Measurements from ENCODE around the gene MPHOSPH8. TPM values are rescaled to one million over a fixed set of nuclear protein-coding genes. Genes with fewer than 3 reads are reported as not detected.

The MPHOSPH8 gene, protein sequence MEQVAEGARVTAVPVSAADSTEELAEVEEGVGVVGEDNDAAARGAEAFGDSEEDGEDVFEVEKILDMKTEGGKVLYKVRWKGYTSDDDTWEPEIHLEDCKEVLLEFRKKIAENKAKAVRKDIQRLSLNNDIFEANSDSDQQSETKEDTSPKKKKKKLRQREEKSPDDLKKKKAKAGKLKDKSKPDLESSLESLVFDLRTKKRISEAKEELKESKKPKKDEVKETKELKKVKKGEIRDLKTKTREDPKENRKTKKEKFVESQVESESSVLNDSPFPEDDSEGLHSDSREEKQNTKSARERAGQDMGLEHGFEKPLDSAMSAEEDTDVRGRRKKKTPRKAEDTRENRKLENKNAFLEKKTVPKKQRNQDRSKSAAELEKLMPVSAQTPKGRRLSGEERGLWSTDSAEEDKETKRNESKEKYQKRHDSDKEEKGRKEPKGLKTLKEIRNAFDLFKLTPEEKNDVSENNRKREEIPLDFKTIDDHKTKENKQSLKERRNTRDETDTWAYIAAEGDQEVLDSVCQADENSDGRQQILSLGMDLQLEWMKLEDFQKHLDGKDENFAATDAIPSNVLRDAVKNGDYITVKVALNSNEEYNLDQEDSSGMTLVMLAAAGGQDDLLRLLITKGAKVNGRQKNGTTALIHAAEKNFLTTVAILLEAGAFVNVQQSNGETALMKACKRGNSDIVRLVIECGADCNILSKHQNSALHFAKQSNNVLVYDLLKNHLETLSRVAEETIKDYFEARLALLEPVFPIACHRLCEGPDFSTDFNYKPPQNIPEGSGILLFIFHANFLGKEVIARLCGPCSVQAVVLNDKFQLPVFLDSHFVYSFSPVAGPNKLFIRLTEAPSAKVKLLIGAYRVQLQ
- 56.3 TPM for polyA plus RNA-seq
- long read RNA-seq, donor 1, full-length matches to known transcripts, result 6 of 35 reads
- long read RNA-seq, donor 1, partial matches to known transcripts, result 29 of 35 reads
- long read RNA-seq, donor 1, other reads (novel, unspliced or antisense), result 0 of 35 reads
- long read RNA-seq, donor 2, full-length matches to known transcripts, result 8 of 89 reads
- long read RNA-seq, donor 2, partial matches to known transcripts, result 81 of 89 reads
- long read RNA-seq, donor 2, other reads (novel, unspliced or antisense), result 0 of 89 reads
- long read RNA-seq, donor 3, result 0 reads
- long read RNA-seq, donor 4, result 0 reads
- long read RNA-seq, donor 5, full-length matches to known transcripts, result 5 of 61 reads
- long read RNA-seq, donor 5, partial matches to known transcripts, result 56 of 61 reads
- long read RNA-seq, donor 5, other reads (novel, unspliced or antisense), result 0 of 61 reads
- long read RNA-seq, donor 6, full-length matches to known transcripts, result 2 of 89 reads
- long read RNA-seq, donor 6, partial matches to known transcripts, result 77 of 89 reads
- long read RNA-seq, donor 6, other reads (novel, unspliced or antisense), result 10 of 89 reads
- long read RNA-seq, donor 7, partial matches to known transcripts, result 18 of 22 reads
- long read RNA-seq, donor 7, other reads (novel, unspliced or antisense), result 0 of 22 reads
- long read RNA-seq, donor 8, full-length matches to known transcripts, result 9 of 151 reads
- long read RNA-seq, donor 8, partial matches to known transcripts, result 142 of 151 reads
- long read RNA-seq, donor 8, other reads (novel, unspliced or antisense), result 0 of 151 reads
- long read RNA-seq, donor 9, partial matches to known transcripts, result 51 of 54 reads
- long read RNA-seq, donor 9, other reads (novel, unspliced or antisense), result 0 of 54 reads
- long read RNA-seq, donor 10, full-length matches to known transcripts, result 3 of 107 reads
- long read RNA-seq, donor 10, partial matches to known transcripts, result 79 of 107 reads
- long read RNA-seq, donor 10, other reads (novel, unspliced or antisense), result 25 of 107 reads
- long read RNA-seq, donor 11, partial matches to known transcripts, result 34 of 35 reads
- long read RNA-seq, donor 11, other reads (novel, unspliced or antisense), result 0 of 35 reads

- Histone ChIP-seq H3K36me3 (ENCODE audit: control insufficient read depth, insufficient read depth, low read length) (no peaks in the 10 kb centered on the region), H3K27me3 (ENCODE audit: control insufficient read depth, insufficient read depth, low read length) (no peaks in the 10 kb centered on the region), H3K4me3 (ENCODE audit: low read length) (peak within 1 kb of the TSS; percentile 62), H3K9me3 (ENCODE audit: control insufficient read depth, low read depth, low read length) (no peaks in the 10 kb centered on the region), H3K27ac (ENCODE audit: low read length) (peak within 1 kb of the TSS; percentile 84), H3K4me1 (ENCODE audit: control insufficient read depth, insufficient read depth, low read length) (peaks cover 5% of the 10 kb centered on the region)
- peak; percentile 97 to 99 for DNase-seq
- WGBS (ENCODE audit: insufficient coverage, low lambda C conversion rate), result 0% methylated on average over 1 of the region's 58 CpGs
These were observed at the start of gene MPHOSPH8 for GRCh38 chr13:19633479-19634255. Gene MPHOSPH8, plus strand, starts transcription at chr13:19633659. Its CDS starts 90 bp downstream, at chr13:19633749.

DNA sequence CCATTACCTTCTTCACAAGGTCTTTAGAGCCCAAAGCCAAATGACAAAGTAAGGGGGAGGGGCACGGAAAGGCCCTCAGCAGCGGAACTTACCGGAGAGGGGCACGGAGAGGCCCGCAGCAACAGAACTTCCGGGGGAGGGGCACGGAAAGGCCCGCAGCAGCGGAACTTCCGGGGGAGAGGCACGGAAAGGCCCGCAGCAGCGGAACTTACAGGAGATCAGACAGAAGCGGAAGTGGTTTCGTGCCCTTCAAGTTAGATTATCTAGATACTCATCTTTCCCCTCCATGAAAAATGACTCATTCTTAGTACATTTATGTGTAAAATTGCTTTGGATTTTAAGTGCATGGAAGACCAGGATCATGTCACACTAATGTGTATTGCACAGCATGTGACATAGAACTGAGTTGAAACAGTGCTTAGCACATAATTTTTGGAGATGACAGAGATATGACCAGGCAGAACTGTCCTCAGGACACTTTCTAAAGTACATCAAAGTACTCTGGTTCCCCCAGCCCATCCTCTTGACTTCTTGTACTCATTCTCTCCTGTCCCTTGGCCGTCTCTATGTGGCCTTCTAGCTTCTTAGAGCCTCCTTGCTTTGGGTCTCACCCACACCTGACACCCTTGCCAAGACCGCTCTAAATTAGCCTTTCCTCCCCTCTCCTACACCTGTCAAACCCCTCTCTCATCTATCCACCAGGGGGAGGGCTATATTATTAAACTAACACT is 46.4 kb upstream of the MPHOSPH8 start:
- no peaks in the 10 kb centered on the region for H3K36me3 ChIP-seq (ENCODE audit: control insufficient read depth, insufficient read depth, low read length)
- no peaks in the 10 kb centered on the region for H3K4me1 ChIP-seq (ENCODE audit: control insufficient read depth, insufficient read depth, low read length)
- H3K27ac ChIP-seq (ENCODE audit: low read length), result no peak overlapping the region
- no peaks in the 10 kb centered on the region for H3K9me3 ChIP-seq (ENCODE audit: control insufficient read depth, low read depth, low read length)
- WGBS (ENCODE audit: insufficient coverage, low lambda C conversion rate), result 40% methylated on average over 1 of the region's 17 CpGs
- no peaks in the 10 kb centered on the region for H3K27me3 ChIP-seq (ENCODE audit: control insufficient read depth, insufficient read depth, low read length)
- no peak for DNase-seq
- no peak overlapping the region for H3K4me3 ChIP-seq (ENCODE audit: low read length)

DNA sequence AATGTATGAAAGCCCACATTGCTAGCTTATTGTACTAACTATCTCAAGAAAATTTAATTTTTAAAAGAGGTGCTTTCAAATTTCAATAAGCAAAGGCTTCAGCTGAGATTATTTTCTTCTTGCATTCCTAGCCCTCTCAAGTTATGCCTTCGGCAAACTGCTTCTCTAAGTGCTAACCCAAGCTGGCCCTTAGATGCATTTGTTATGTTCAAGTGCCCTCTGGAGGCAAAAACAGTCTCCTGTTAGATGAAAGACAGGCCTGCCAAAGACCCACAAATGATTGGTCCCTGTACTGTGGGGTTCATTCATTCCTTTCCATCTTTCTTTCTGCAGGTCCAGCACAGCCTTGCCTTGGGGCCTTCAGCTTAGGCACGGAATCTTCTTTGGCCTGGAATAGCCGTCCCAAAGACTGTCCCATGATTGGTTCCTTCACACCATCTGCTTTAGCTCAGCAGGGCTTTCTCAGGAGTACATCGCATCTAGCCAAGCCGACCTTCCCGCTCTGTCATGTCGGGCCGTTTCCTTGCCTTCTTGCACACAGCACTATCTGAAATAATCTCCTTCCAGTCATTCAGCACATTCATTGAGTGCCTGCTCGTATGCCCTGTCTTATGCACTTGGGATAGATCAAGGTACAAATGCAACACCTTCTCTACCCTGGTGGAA is 45.7 kb upstream of the MPHOSPH8 start:
- no CpG with 5 or more reads among the region's 9 CpGs for WGBS (ENCODE audit: insufficient coverage, low lambda C conversion rate)
- no peaks in the 10 kb centered on the region for H3K36me3 ChIP-seq (ENCODE audit: control insufficient read depth, insufficient read depth, low read length)
- H3K9me3 ChIP-seq (ENCODE audit: control insufficient read depth, low read depth, low read length), result no peaks in the 10 kb centered on the region
- no peak overlapping the region for H3K27ac ChIP-seq (ENCODE audit: low read length)
- no peaks in the 10 kb centered on the region for H3K4me1 ChIP-seq (ENCODE audit: control insufficient read depth, insufficient read depth, low read length)
- no peak overlapping the region for H3K4me3 ChIP-seq (ENCODE audit: low read length)
- no peaks in the 10 kb centered on the region for H3K27me3 ChIP-seq (ENCODE audit: control insufficient read depth, insufficient read depth, low read length)
- peak; percentile 10 to 21 for DNase-seq

DNA sequence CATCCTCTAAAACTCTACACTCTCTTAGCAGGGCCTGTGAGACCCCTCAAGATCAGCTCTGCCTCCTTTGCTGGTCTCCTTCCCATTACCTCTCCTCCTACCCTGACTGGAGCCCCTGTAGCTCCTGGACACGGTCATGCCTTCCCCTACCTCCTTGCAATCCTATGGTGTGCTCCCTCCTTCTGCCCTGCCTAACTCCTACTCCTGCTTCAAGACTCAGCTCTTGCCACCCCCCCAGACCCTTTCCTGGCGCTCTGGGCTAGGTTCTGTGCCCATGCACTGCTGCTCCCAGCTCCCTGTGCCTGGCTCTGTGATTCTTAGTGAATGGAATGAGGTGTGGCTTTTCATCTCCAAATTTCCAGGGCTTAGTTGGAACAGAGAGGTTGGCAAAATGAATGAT is 44.1 kb upstream of the MPHOSPH8 start:
- Histone ChIP-seq H3K27ac (ENCODE audit: low read length) (no peak overlapping the region), H3K4me1 (ENCODE audit: control insufficient read depth, insufficient read depth, low read length) (no peaks in the 10 kb centered on the region), H3K36me3 (ENCODE audit: control insufficient read depth, insufficient read depth, low read length) (no peaks in the 10 kb centered on the region), H3K27me3 (ENCODE audit: control insufficient read depth, insufficient read depth, low read length) (no peaks in the 10 kb centered on the region), H3K4me3 (ENCODE audit: low read length) (no peak overlapping the region), H3K9me3 (ENCODE audit: control insufficient read depth, low read depth, low read length) (no peaks in the 10 kb centered on the region)
- WGBS (ENCODE audit: insufficient coverage, low lambda C conversion rate), result 67% methylated on average over 1 of the region's 2 CpGs
- no peak for DNase-seq

DNA sequence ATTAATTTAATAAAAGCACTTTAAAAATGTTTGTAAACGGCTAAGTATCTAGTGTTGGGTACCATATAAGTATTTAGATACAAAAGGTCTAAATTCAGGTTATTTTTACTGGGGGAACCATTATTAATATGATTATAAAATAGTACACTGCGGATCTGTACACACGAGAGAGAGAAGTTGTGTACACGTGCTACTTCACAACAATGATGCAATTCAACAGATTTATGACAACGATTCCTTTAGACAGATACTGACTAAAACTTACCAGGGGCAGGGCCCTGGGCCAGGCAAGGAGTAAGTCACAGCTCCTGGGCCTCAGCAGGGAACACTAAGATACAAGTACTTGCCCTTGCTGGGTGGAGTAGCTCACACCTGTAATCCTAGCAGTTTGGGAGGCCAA is 43.0 kb upstream of the MPHOSPH8 start:
- no peaks in the 10 kb centered on the region for H3K4me1 ChIP-seq (ENCODE audit: control insufficient read depth, insufficient read depth, low read length)
- no peak overlapping the region for H3K27ac ChIP-seq (ENCODE audit: low read length)
- no peaks in the 10 kb centered on the region for H3K36me3 ChIP-seq (ENCODE audit: control insufficient read depth, insufficient read depth, low read length)
- DNase-seq, result no peak
- H3K4me3 ChIP-seq (ENCODE audit: low read length), result no peak overlapping the region
- WGBS (ENCODE audit: insufficient coverage, low lambda C conversion rate), result 100% methylated on average over 1 of the region's 5 CpGs
- no peaks in the 10 kb centered on the region for H3K27me3 ChIP-seq (ENCODE audit: control insufficient read depth, insufficient read depth, low read length)
- H3K9me3 ChIP-seq (ENCODE audit: control insufficient read depth, low read depth, low read length), result no peaks in the 10 kb centered on the region

DNA sequence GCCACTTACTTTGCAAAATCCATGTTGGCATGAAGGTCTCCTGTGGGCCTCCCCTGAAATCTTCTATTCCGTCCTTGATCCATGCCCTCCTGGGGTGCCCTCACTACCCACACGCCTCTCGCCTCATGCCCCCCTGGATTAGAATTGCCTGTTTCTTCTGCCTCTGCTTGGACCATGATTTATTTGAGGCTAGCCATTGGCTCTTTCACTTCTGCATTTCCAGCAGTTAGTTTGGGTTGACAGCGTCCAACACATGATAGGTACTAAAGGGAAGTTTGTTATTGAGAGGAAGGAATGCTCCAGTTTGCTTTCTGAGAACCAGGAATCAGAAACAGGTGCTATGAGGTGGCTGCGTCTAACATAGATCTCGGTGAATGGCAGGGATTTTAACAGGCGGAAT is 41.6 kb upstream of the MPHOSPH8 start:
- H3K36me3 ChIP-seq (ENCODE audit: control insufficient read depth, insufficient read depth, low read length), result no peaks in the 10 kb centered on the region
- H3K4me1 ChIP-seq (ENCODE audit: control insufficient read depth, insufficient read depth, low read length), result no peaks in the 10 kb centered on the region
- no peak for DNase-seq
- H3K27ac ChIP-seq (ENCODE audit: low read length), result no peak overlapping the region
- H3K4me3 ChIP-seq (ENCODE audit: low read length), result no peak overlapping the region
- WGBS (ENCODE audit: insufficient coverage, low lambda C conversion rate), result 60% methylated on average over 2 of the region's 7 CpGs
- no peaks in the 10 kb centered on the region for H3K9me3 ChIP-seq (ENCODE audit: control insufficient read depth, low read depth, low read length)
- no peaks in the 10 kb centered on the region for H3K27me3 ChIP-seq (ENCODE audit: control insufficient read depth, insufficient read depth, low read length)

GRCh38 chr13:19592657-19593180 is 40.7 kb upstream of the MPHOSPH8 start:
- H3K4me1 ChIP-seq (ENCODE audit: control insufficient read depth, insufficient read depth, low read length), result no peaks in the 10 kb centered on the region
- WGBS (ENCODE audit: insufficient coverage, low lambda C conversion rate), result no CpG with 5 or more reads among the region's 1 CpG

DNA sequence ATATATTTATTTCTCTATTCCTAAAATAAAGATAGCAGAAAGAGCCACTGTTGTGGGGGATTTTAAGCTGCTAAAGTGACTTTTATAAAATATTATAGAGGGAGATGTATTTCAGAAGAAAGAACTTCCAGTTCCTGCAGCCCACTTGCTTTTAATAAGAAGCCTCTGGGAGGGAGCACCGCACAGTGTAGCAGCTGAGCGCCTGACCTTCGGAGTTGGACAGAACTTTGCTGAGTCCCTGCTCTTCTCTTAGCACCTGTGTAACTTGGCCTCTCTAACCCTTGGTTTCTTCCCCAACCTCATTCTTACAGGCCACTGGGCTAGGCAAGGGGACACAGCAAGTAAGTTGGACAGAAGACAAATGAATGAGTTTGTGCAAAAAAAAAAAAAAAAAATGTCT is 37.4 kb upstream of the MPHOSPH8 start:
- WGBS (ENCODE audit: insufficient coverage, low lambda C conversion rate), result no CpG with 5 or more reads among the region's 3 CpGs
- no peaks in the 10 kb centered on the region for H3K27me3 ChIP-seq (ENCODE audit: control insufficient read depth, insufficient read depth, low read length)
- no peak overlapping the region for H3K4me3 ChIP-seq (ENCODE audit: low read length)

More at GRCh38 chr13:19592657-19593180, 40.7 kb upstream of the MPHOSPH8 start:
- Histone ChIP-seq H3K27me3 (ENCODE audit: control insufficient read depth, insufficient read depth, low read length) (no peaks in the 10 kb centered on the region), H3K4me3 (ENCODE audit: low read length) (no peak overlapping the region), H3K27ac (ENCODE audit: low read length) (no peak overlapping the region), H3K9me3 (ENCODE audit: control insufficient read depth, low read depth, low read length) (no peaks in the 10 kb centered on the region), H3K36me3 (ENCODE audit: control insufficient read depth, insufficient read depth, low read length) (no peaks in the 10 kb centered on the region)
- DNase-seq, result no peak

More for the DNA sequence above, 37.4 kb upstream of the MPHOSPH8 start:
- Histone ChIP-seq H3K9me3 (ENCODE audit: control insufficient read depth, low read depth, low read length) (no peaks in the 10 kb centered on the region), H3K36me3 (ENCODE audit: control insufficient read depth, insufficient read depth, low read length) (no peaks in the 10 kb centered on the region), H3K27ac (ENCODE audit: low read length) (no peak overlapping the region), H3K4me1 (ENCODE audit: control insufficient read depth, insufficient read depth, low read length) (no peaks in the 10 kb centered on the region)
- no peak for DNase-seq

All from large intestine (tissue), 12 donors.